Measurements from ENCODE around the gene ADGRD1.

The ADGRD1 gene

GRCh38 chr12:131057722-131058515 lies 104.2 kb downstream of the ADGRD1 start:
- FAIRE-seq (no peak), DNase-seq (ENCODE audit: insufficient read length, low spot score) (no peak)
- TF ChIP-seq, protein P1, sequence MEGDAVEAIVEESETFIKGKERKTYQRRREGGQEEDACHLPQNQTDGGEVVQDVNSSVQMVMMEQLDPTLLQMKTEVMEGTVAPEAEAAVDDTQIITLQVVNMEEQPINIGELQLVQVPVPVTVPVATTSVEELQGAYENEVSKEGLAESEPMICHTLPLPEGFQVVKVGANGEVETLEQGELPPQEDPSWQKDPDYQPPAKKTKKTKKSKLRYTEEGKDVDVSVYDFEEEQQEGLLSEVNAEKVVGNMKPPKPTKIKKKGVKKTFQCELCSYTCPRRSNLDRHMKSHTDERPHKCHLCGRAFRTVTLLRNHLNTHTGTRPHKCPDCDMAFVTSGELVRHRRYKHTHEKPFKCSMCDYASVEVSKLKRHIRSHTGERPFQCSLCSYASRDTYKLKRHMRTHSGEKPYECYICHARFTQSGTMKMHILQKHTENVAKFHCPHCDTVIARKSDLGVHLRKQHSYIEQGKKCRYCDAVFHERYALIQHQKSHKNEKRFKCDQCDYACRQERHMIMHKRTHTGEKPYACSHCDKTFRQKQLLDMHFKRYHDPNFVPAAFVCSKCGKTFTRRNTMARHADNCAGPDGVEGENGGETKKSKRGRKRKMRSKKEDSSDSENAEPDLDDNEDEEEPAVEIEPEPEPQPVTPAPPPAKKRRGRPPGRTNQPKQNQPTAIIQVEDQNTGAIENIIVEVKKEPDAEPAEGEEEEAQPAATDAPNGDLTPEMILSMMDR (IDR thresholded peaks at IDR 0.05; ENCODE audit: insufficient read depth, missing control alignments), result no peak

- TF ChIP-seq, protein P1 (IDR thresholded peaks at IDR 0.05; ENCODE audit: insufficient read depth, missing control alignments), result no peak
- DNase-seq (ENCODE audit: insufficient read length, low spot score), result no peak
- FAIRE-seq, result no peak
Observed at GRCh38 chr12:131058700-131059099, 105.0 kb downstream of the ADGRD1 start.

- TF ChIP-seq, protein P1 (IDR thresholded peaks at IDR 0.05; ENCODE audit: insufficient read depth, missing control alignments), result no peak
- no peak for FAIRE-seq
- DNase-seq (ENCODE audit: insufficient read length, low spot score), result no peak
Observed at GRCh38 chr12:131060011-131060703, 106.5 kb downstream of the ADGRD1 start.

GRCh38 chr12:131061041-131061806 lies 107.5 kb downstream of the ADGRD1 start:
- FAIRE-seq, result no peak
- DNase-seq (ENCODE audit: insufficient read length, low spot score), result no peak
- TF ChIP-seq, protein P1 (IDR thresholded peaks at IDR 0.05; ENCODE audit: insufficient read depth, missing control alignments), result no peak

DNA sequence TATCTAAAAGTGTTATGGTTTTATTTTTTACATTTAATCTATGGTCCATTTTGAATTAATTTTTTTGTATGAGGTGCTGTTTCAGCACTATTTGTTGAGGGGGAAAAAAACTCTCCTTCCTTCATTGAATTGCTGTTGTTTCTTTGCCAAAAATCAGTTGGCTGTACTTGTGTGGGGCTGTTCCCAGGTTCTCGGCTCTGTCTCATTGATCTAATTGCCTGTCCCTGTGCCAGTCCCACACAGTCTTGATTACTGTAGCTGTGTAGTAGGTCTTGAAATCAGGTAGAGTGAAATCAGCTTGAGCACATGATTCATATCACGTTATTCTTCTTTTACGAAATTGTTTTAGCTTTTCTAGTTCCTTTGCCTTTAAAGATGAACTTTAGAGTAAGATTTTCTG lies 109.7 kb downstream of the ADGRD1 start:
- FAIRE-seq (no peak), DNase-seq (ENCODE audit: insufficient read length, low spot score) (no peak)
- TF ChIP-seq, protein P1 (IDR thresholded peaks at IDR 0.05; ENCODE audit: insufficient read depth, missing control alignments), result no peak

DNA sequence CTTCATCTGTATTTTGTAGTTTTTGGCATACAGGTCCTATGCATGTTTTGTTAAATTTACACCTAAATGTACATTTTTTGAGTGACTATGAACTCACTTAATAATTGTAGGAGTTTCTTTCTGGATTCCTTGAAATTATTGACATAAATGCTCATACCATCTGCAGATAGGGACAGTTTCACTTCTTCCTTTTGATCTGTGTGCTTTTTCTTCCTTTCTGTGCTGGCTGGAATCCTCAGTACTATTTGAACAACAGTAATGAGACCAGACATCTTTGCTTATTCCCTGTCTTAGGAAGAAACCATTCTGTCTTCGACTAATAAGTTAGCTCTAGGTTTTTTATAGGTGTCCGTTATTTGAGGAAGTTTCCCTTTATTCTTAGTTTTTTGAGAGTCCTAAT lies 110.3 kb downstream of the ADGRD1 start:
- no peak for DNase-seq (ENCODE audit: insufficient read length, low spot score)
- FAIRE-seq, result no peak
- TF ChIP-seq, protein P1 (IDR thresholded peaks at IDR 0.05; ENCODE audit: insufficient read depth, missing control alignments), result no peak

Data from D721Med (cell line).